NCI-H526 treated with DMSO at 0.1 percent for 48 hours (cell line): Measurements from ENCODE around the gene TUNAR.
"Not testable (repeated sequence)": the region's sequence is repeated elsewhere in the genome, so short reads cannot be mapped to it uniquely, and the experiment has no call there.

Experiments
- DNase-seq: peaks from one replicate; lab custom pipeline; 2025; lab: John Stamatoyannopoulos, UW

The TUNAR gene

DNA sequence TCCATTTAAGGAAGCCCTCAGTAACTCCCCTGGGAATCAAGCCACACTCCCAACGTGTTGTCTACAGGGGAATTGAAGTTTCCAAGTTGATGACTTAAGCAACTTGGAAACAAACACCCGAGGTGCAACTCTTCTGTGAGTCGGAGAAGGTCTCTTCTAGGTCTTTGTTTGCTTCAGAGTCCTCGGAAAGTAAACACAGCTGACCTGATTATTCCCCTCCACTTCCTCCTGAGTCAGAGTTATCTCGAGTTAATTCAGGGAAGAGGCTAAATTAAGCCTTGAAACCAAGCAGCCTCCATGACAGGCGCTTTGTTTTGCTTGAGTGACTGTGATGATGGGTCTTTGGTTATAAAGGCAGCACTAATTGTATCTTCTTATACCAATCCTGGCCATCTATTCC, 41.8 kb downstream of the TUNAR start:
- no peak for DNase-seq

DNA sequence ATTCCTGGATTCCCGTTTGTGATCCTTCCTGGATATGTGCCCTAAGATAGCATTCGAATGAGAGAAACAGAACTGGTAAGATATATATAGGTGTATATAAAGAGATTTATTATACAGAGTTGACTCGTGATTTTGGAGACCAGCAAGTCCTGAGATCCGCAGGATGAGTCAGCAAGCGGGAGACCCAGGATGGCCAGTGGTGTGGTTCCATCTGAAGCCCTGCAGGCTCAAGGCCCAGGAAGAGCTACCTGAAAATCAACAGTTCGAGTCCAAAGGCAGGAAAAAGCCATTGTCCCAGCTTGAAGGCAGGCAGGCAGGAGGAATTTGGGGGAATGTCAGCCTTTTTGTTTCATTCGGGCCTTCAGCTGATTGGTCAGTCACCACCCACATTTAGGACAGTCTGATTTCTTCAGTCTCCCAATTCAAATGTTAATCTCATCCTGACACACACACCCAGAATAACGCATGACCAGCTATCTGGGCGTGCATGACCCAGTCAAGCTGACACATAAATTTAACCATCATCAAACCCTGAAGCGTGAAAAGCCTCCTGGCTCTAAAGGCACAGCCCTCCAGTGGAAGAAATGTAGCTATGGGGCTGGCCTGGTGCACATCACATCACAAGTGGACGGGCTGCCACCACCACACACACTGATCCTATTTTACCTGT, 44.3 kb downstream of the TUNAR start:
- DNase-seq: no peak

- no peak for DNase-seq
Measured at GRCh38 chr14:95922080-95922479, 45.4 kb downstream of the TUNAR start.

- DNase-seq: no peak
Measured at GRCh38 chr14:95928751-95929150, 52.1 kb downstream of the TUNAR start.

- no peak for DNase-seq
Measured at GRCh38 chr14:95931384-95931783, 54.8 kb downstream of the TUNAR start.

DNA sequence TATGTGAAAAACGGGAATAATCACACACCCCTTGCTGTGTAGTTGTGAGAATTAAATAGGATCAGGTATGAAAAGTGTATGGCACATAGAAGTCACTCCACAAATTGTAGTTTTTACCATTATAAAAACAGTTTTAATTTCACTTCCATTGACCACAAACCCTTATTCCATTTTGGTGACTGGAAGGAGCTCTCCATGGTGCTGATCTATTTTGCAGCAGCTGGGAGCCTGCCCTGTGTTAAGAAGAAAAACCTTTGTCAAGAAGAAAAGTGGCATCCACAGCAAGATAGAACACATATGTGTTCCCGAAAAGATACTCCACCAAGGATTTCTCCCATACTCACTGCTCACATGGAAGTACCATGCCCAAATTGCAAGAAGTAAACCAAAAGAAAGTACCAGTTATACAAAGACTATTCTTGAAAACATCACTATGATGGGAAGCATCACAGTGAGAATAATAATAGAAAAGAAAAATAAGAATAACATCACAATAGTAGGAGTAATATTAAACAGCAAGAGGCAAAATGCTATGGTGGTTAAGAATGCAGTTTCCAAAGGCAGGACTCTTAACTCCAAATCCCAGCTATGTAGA, 58.7 kb downstream of the TUNAR start:
- DNase-seq: no peak

- no peak for DNase-seq
Measured at GRCh38 chr14:95936041-95936440, 59.4 kb downstream of the TUNAR start.

- DNase-seq: no peak
Measured at GRCh38 chr14:95939335-95939734, 62.7 kb downstream of the TUNAR start.

- DNase-seq: no peak
Measured at GRCh38 chr14:95941897-95942296, 65.3 kb downstream of the TUNAR start.

DNA sequence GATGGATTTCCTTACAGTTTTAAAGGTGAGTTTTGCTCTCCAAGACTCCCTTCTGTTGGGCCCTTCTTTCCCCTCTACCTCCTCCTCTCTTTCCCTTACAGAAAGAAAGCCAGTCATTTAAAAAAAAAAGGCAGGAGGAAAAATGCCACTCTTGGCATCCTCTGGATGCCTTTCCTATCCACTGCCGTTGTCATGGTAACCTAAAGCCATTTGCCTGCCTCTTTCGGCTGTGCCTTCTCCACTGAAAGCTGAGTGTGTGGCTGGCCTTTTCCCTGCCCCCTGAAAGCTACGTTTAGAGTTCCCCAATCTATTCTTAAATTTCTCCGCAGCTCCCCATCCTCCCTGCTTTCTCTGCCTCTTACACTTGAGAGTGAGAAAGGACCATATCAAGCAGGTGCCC, 67.1 kb downstream of the TUNAR start:
- no peak for DNase-seq

DNA sequence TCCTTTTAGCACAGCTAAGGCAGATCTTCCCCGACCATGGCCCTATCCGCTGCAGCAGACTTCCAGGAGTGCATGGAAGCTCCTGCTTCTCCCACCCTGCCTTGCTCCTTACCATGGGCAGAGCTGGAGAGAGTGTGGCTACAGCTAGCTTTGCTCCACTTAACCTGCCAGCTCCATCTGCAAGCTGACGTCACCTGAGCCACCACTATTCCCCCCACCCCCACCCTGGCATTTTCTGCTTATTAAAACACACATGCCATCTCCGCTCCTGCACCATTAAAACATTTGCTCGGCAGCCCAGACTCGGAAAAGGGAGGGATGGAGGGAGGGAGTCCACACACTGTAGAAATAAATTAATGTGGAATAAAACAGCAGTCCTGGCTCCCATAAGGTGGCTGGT, 67.8 kb downstream of the TUNAR start:
- no peak for DNase-seq

DNA sequence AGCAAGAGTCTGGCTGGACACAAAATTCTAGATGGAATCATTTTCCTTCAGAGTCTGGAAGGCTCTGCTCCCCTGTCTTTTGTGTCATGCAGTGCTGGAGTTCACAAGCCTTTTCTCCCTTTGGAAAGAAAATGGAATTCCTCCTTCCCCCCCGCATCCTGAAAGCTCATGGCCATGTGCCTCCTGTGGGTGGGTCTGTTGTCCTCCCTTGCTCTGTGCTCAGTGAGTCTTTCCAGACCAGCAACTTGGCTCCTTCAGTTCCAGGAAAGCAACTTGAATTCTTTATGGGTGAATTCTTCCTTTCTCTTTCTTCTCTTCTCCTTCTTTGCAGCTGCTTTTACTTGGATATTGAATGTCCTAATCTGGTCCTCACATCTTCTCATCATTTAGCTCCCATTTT, 70.2 kb downstream of the TUNAR start:
- DNase-seq: no peak

DNA sequence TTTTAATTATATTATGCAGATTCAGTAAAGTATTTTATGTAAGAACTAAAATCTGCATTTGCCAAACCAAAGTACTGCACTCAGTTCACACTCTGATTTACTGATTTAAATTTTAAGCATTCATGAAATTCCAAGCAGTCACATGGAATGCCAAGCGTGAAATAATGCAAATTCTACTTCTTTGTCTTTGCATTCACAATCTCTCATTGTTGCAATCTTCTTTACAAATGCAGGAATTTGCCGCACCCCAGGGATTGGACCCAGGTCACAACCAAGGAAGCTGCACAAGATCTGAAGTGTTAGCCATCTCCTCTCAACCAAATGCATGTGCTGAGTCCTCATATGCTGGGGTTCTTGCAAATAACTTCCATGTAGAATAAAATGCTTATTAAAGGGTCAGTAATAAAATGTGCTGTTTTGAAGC, 71.9 kb downstream of the TUNAR start:
- DNase-seq: no peak

- no peak for DNase-seq
Measured at GRCh38 chr14:95951359-95951758, 74.7 kb downstream of the TUNAR start.

- no peak for DNase-seq
Measured at GRCh38 chr14:95953111-95953724, 76.6 kb downstream of the TUNAR start.

DNA sequence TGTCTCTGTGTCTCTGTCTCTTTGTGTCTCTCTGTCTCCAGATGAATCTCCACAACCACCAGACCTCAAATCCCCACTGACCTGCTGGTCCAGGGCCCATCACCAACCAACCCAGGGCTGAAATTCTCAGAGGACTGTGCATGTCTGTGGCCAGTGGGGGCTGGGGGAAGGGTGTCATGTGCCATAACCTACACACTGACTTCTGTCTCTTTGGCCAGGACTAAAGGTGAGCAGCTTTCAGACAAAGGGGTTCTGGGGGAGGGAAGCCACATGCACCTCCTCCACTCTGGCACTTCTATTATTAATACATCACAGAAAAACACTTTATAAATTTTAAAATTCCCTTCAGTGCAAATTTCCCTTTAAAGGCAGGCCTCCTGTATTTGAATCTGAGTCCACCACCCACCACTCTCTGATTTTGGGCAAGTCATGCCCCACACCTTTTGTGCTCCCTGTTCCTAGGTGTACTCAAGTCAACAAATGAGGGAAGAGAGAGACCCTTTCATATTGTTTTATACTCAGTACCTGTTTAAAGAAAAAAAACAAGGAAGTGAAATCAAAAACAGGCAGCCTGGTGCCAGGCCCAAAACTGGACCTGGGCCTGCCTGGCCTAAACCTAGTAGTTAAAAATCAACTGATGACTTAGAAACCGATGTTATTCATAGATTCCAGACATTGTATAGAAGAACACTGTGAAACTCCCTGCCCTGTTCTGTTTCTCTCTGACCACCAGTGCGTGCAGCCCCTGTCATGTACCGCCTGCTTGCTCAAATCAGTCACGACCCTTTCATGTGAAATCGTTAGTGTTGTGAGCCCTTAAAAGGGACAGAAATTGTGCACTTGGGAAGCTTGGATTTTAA, 80.2 kb downstream of the TUNAR start:
- no peak for DNase-seq

- no peak for DNase-seq
Measured at GRCh38 chr14:95958105-95958504, 81.5 kb downstream of the TUNAR start.

- DNase-seq: no peak
Measured at GRCh38 chr14:95959317-95959716, 82.7 kb downstream of the TUNAR start.

- no peak for DNase-seq
Measured at GRCh38 chr14:95961481-95961880, 84.8 kb downstream of the TUNAR start.

GRCh38 chr14:95964901-95965300, 88.3 kb downstream of the TUNAR start:
- no peak for DNase-seq

- not testable (repeated sequence) for DNase-seq
Measured at GRCh38 chr14:95968048-95968447, 91.4 kb downstream of the TUNAR start.
